Epithelial cell of umbilical artery (primary cell): Measurements from ENCODE around the gene TUBB4B. TPM values are rescaled to one million over a fixed set of nuclear protein-coding genes. Genes with fewer than 3 reads are reported as not detected.

Source experiments
- total RNA-seq: library from RNA; depleted of rRNA; stranded (reverse); fragments of >200 nt; gene quantifications from 2 replicates; pipeline ENCODE4 v1.2.3, GENCODE V29; 2014

Gene TUBB4B
- 222 and 249 TPM in 2 replicates for total RNA-seq

DNA sequence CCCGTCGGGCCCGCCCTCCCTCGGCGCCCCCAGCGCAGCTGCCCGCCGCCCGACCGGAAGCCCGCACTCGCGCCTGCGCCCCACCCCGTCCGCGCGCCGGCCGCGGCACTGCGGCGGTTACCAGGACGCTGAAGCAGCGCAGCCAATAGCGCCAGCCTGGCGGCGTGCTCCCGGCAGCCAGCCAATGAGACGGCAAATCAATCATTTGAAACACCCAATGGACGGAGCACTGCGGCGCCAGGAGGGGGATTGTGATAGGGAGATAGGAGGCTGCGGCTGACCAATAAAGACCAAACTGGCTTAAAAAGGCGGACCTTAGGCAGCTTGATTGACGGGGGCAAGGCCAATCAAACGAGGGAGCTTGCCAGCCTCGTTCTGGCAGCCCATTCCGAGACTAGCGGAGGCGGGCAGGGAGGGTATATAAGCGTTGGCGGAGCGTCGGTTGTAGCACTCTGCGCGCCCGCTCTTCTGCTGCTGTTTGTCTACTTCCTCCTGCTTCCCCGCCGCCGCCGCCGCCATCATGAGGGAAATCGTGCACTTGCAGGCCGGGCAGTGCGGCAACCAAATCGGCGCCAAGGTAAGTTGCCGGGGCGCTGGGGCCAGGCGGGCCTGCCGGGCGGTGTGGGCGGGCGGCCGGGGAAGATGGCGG is at the start of gene TUBB4B:
TSS of gene TUBB4B (plus strand) at position 447 of the 649 bp plus-strand sequence. CDS start at position 521, 74 bp downstream.

GRCh38 chr9:137200311-137201204 is 40.5 kb upstream of the TUBB4B start, which contains the start of gene TPRN:
TSS of gene TPRN (minus strand) at chr9:137200741. CDS start at chr9:137200711, 30 bp downstream.

GRCh38 chr9:137205126-137206069 is 35.7 kb upstream of the TUBB4B start, which contains the start of the genes NDOR1 and TMEM203:
TSS of gene NDOR1 (plus strand) at chr9:137205700. CDS start at chr9:137205778, 78 bp downstream.
TSS of gene TMEM203 (minus strand) at chr9:137205648. CDS start at chr9:137205414, 234 bp downstream.

DNA sequence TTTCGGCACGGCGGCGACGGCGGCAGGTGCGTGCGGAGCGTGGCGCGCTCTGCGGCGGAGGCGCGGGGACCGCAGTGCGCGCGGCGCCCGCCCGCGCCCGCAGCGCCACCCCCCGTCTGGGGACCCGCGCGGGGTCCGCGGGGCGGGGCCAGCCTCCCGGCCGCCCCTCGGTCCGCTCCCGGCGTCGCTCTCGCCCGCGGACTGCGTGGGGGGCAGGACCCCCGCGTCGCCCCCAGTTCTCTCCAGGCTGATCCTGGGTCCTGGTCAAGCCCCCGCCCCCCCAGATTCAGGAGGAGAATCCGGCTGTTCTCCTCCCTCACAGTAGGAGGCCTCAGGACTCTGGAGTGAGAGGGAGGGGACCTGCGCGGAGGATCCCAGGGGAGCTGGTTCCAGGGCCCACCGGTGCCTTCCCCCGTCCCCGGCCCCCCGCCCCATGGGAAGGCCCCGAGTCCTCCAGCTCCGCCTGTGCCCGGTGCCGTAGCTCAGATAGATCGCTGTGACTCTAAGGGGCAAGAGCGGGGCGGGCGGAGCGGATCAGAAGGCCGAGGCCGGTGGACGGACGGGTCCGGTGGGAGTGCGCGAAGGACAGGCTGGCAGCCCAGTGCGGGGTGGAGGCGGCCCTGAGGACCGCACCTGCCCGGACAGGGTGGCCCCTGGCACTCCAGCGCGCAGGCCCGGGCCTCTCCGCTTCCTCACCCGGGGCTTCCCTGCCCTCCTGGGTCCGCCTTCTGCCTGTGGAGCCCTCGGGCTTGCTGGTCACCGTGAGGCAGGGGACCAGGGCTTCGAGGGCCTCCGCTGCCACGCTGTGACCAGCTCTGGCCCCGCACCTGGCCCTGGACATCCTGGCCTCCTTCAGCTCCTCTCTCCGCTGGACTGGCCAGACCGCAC is 18.7 kb upstream of the TUBB4B start, which contains the start of gene RNF208:
TSS of gene RNF208 (minus strand) at position 51 of the 888 bp plus-strand sequence. CDS start 1,028 bp downstream, outside the sequence.

GRCh38 chr9:137224830-137225694 is 16.0 kb upstream of the TUBB4B start, which contains the start of gene CYSRT1:
TSS of gene CYSRT1 (plus strand) at chr9:137225174. CDS start at chr9:137225622, 448 bp downstream.

GRCh38 chr9:137227054-137227852 is 13.8 kb upstream of the TUBB4B start, which contains the start of gene RNF224:
TSS of gene RNF224 (plus strand) at chr9:137227502. CDS start at chr9:137228336, 834 bp downstream.

GRCh38 chr9:137230705-137231371 is 10.2 kb upstream of the TUBB4B start, which contains the start of gene SLC34A3:
TSS of gene SLC34A3 (plus strand) at chr9:137230901. CDS start at chr9:137231703, 802 bp downstream.

GRCh38 chr9:137251194-137251461 is 10.0 kb downstream of the TUBB4B start, which contains the start of gene STPG3:
TSS of gene STPG3 (plus strand) at chr9:137251286. CDS start at chr9:137251287, 1 bp downstream.

GRCh38 chr9:137254624-137255447 is 13.7 kb downstream of the TUBB4B start, which contains the start of gene NELFB:
TSS of gene NELFB (plus strand) at chr9:137255327.

DNA sequence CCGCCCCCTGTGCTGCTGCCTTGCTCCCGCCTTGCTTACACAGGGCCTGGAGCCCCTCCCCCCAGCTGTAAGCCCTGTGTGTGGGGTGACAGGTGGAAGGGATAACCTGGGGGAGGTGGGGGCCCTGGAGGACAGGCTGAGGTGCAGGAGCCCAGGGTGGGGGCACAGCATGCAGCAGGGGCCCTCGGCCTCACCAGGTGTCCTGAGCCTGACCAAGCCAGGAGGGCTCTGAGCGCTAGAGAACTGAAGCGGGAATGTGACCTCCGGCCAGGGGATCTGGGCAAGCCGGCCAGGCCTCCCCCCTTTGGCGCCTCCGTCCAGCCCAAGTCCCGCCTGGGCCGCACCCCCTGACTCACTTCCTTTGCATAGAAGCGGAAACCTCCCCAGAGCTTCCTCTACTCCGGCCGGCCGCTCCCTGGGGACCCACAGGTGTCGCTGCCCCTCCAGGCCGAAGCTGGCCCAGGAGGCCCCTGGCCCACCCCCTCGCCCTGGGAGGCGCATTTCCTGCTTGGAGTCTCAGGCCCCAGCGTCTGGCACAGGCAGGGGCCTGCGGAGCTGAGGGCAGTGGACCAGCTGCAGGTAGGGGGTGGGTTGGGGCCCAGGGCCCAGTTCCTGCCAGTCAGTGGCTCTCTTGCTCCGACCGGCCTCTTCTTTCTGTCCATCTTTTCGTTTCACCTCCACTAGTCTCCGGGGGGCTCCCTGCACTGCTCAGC is 36.4 kb downstream of the TUBB4B start, which contains the start of gene TOR4A:
TSS of gene TOR4A (plus strand) at position 398 of the 713 bp plus-strand sequence. CDS start 964 bp downstream, outside the sequence.

Other genes starting within 250 kb of the TUBB4B start
- gene PAXX, start 248.9 kb upstream of the TUBB4B start, total RNA-seq = 18.8 and 26.0 TPM in 2 replicates
- 0.32 TPM in 1 of 2 replicates, not detected in the other for gene CLIC3, start 244.7 kb upstream of the TUBB4B start, total RNA-seq
- gene ABCA2, start 213.1 kb upstream of the TUBB4B start, total RNA-seq = 4.0 and 8.4 TPM in 2 replicates
- gene FUT7, start 209.2 kb upstream of the TUBB4B start, total RNA-seq = not detected in 2 replicates
- 28.3 and 29.2 TPM in 2 replicates for gene NPDC1, start 195.1 kb upstream of the TUBB4B start, total RNA-seq
- not detected in 2 replicates for gene ENTPD2, start 187.2 kb upstream of the TUBB4B start, total RNA-seq
- 15.3 and 19.3 TPM in 2 replicates for gene SAPCD2, start 170.7 kb upstream of the TUBB4B start, total RNA-seq
- 6.2 and 15.8 TPM in 2 replicates for gene UAP1L1, start 163.8 kb upstream of the TUBB4B start, total RNA-seq
- 57.0 and 64.3 TPM in 2 replicates for gene MAN1B1, start 154.3 kb upstream of the TUBB4B start, total RNA-seq
- 63.1 and 69.8 TPM in 2 replicates for gene DPP7, start 126.6 kb upstream of the TUBB4B start, total RNA-seq
- under 0.01 TPM in 2 replicates for gene GRIN1, start 102.1 kb upstream of the TUBB4B start, total RNA-seq
- gene LRRC26, start 71.2 kb upstream of the TUBB4B start, total RNA-seq = not detected in 2 replicates
- not detected in 2 replicates for gene TMEM210, start 69.2 kb upstream of the TUBB4B start, total RNA-seq
- 22.7 and 24.6 TPM in 2 replicates for gene ANAPC2, start 52.7 kb upstream of the TUBB4B start, total RNA-seq
- 105 and 126 TPM in 2 replicates for gene SSNA1, start 52.6 kb upstream of the TUBB4B start, total RNA-seq
- 4.6 and 5.5 TPM in 2 replicates for gene TPRN, start 40.5 kb upstream of the TUBB4B start, total RNA-seq
- 30.9 and 34.1 TPM in 2 replicates for gene TMEM203, start 35.6 kb upstream of the TUBB4B start, total RNA-seq
- 3.6 TPM in 2 replicates for gene NDOR1, start 35.6 kb upstream of the TUBB4B start, total RNA-seq
- gene RNF208, start 19.0 kb upstream of the TUBB4B start, total RNA-seq = 0.32 TPM in 1 of 2 replicates, not detected in the other
- 0.32 TPM in 1 of 2 replicates, not detected in the other for gene CYSRT1, start 16.1 kb upstream of the TUBB4B start, total RNA-seq
- not detected in 2 replicates for gene RNF224, start 13.8 kb upstream of the TUBB4B start, total RNA-seq
- gene SLC34A3, start 10.4 kb upstream of the TUBB4B start, total RNA-seq = not detected in 2 replicates
- not detected in 2 replicates for gene STPG3, start 10.0 kb downstream of the TUBB4B start, total RNA-seq
- 61.4 and 67.0 TPM in 2 replicates for gene NELFB, start 14.0 kb downstream of the TUBB4B start, total RNA-seq
- 29.3 and 39.0 TPM in 2 replicates for gene TOR4A, start 36.4 kb downstream of the TUBB4B start, total RNA-seq
- 25.1 and 46.1 TPM in 2 replicates for gene NRARP, start 61.0 kb downstream of the TUBB4B start, total RNA-seq
- 18.8 and 22.0 TPM in 2 replicates for gene EXD3, start 181.9 kb downstream of the TUBB4B start, total RNA-seq
- gene NOXA1, start 182.1 kb downstream of the TUBB4B start, total RNA-seq = 0.46 and 0.65 TPM in 2 replicates
- not detected in 2 replicates for gene ENTPD8, start 200.1 kb downstream of the TUBB4B start, total RNA-seq
- gene NSMF, start 218.0 kb downstream of the TUBB4B start, total RNA-seq = 17.9 and 19.0 TPM in 2 replicates